ENCODE results near the gene ZNF365. TPM values are rescaled to one million over a fixed set of nuclear protein-coding genes. Genes with fewer than 3 reads are reported as not detected.

ZNF365 gene
- total and polyA plus RNA-seq, 2 of the 8 experiments (the other 6 are each of a cell fraction or from before 2014, with no cell fraction given): 0.41 to 0.43 TPM

DNA sequence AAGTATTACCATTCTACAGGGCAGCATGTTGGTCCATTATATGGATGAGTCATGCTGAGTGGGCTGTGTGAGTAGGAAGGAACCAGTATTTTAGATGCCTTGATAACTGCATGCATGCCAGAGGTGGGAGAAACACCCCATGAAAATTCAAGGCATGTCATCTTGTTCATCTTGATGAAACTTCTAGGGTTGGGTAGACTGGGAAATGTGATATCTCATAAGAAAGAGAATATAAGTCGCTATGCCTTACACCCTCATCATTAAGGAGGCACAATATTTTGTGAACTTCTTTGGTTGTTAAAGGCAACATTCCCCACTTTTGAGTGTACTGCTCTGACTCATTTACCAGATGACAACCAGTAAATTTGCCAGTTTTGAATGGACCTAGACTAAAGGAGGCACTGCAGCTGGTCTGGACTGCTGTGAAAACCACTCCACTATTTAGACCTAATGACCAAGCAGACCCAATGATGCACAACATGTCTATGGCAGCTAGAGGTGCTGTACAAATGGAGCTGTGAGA, 48.0 kb downstream of the ZNF365 start:
- no peak overlapping the region for H2AK5ac ChIP-seq (ENCODE audit: low read depth, low read length)
- H3K27me3 ChIP-seq (replicated peaks in 1 of 4; ENCODE audit: control insufficient read depth in 3 of 4, extremely low read depth in 1 of 4, insufficient read depth in 3 of 4, low read length in 3 of 4): peaks cover 9 to 23% (median 10%) of the 10 kb centered on the region in 4 experiments; a peak in 6 of 7 replicates
- no peak for DNase-seq (ENCODE audit: low read depth in 1 of 2, low spot score in 2 of 2)
- no peak overlapping the region for H3K23ac ChIP-seq (ENCODE audit: insufficient read length)
- H3K4me3 ChIP-seq (ENCODE audit: extremely low read depth in 1 of 4, insufficient read depth in 2 of 4, low read depth in 3 of 4, low read length in 4 of 4): no peak overlapping the region
- no peak overlapping the region for H3K18ac ChIP-seq (ENCODE audit: extremely low read depth, low read length)
- peaks cover 0 to 5% (median 0%) of the 10 kb centered on the region in 4 experiments; a peak in 1 of 7 replicates for H3K4me1 ChIP-seq (replicated peaks in 1 of 4; ENCODE audit: control insufficient read depth in 3 of 4, insufficient read depth in 4 of 4, low read length in 3 of 4)
- no peak overlapping the region for H2BK12ac ChIP-seq (ENCODE audit: low read depth, low read length)
- no peak overlapping the region for H3K4ac ChIP-seq (replicated peaks; ENCODE audit: insufficient read length, low read depth, low read length)
- H2AFZ ChIP-seq (ENCODE audit: low read length): no peak overlapping the region
- H3K36me3 ChIP-seq (ENCODE audit: control insufficient read depth in 2 of 4, insufficient read depth in 4 of 4, low read length in 3 of 4): no peaks in the 10 kb centered on the region
- no peaks in the 10 kb centered on the region for H3K79me2 ChIP-seq (ENCODE audit: control insufficient read depth in 1 of 2, insufficient read depth in 2 of 2, low read length in 2 of 2)
- H4K91ac ChIP-seq (replicated peaks; ENCODE audit: insufficient read length, low read length): no peak overlapping the region
- CTCF ChIA-PET (ENCODE audit: partially characterized antibody): interaction anchor here (3.0 kb wide), 1 partner anchor 157 kb away, joined by 12 read pairs; no protein-coding TSS in a partner anchor
- no peaks in the 10 kb centered on the region for H3K9me3 ChIP-seq (ENCODE audit: insufficient read depth in 2 of 2, low read depth in 1 of 2, low read length in 1 of 2)
- H3K23me2 ChIP-seq (ENCODE audit: low read depth, low read length): no peaks in the 10 kb centered on the region
- POLR2A ChIA-PET (ENCODE audit: partially characterized antibody): no interaction called here
- H3K79me1 ChIP-seq (ENCODE audit: low read depth, low read length): no peaks in the 10 kb centered on the region
- no peak overlapping the region for H2BK15ac ChIP-seq (ENCODE audit: low read length)
- no peak overlapping the region for H3K4me2 ChIP-seq (ENCODE audit: insufficient read depth in 1 of 2, low read depth in 2 of 2, low read length in 2 of 2)
- no peak for FAIRE-seq
- H4K8ac ChIP-seq (ENCODE audit: extremely low read depth, insufficient read depth, low read length): no peak overlapping the region
- no peak overlapping the region for H2BK120ac ChIP-seq (replicated peaks; ENCODE audit: low read depth, low read length)
- H3K9ac ChIP-seq (replicated peaks in 1 of 4; ENCODE audit: extremely low read depth in 1 of 4, low read depth in 3 of 4, low read length in 3 of 4): no peak overlapping the region
- 86% methylated on average over 1 of the region's 1 CpG; no CpG with 5 or more reads in 1 of the 2 experiments for WGBS, 2 experiments (ENCODE audit: extremely low coverage in 1 of 2, insufficient coverage in 1 of 2, insufficient read length in 1 of 2, insufficient replicate concordance in 2 of 2, low coverage in 1 of 2, low lambda C conversion rate in 2 of 2, missing lambda C conversion rate in 1 of 2)
- H2BK20ac ChIP-seq (ENCODE audit: low read length): no peak overlapping the region
- no peak overlapping the region for H3K27ac ChIP-seq (ENCODE audit: low read depth, low read length)
- H3K56ac ChIP-seq (replicated peaks; ENCODE audit: insufficient read length, low read depth, low read length): no peak overlapping the region
- no peak overlapping the region for H4K5ac ChIP-seq (ENCODE audit: insufficient read length, low read depth, low read length)
- peaks cover 0 to 2% of the 10 kb centered on the region in 2 experiments for H4K20me1 ChIP-seq (replicated peaks in 1 of 2; ENCODE audit: control insufficient read depth in 1 of 2, insufficient read depth in 2 of 2, low read length in 2 of 2)
- H3K14ac ChIP-seq (ENCODE audit: insufficient read length): no peak overlapping the region
- H2BK5ac ChIP-seq (ENCODE audit: low read depth, low read length): no peak overlapping the region
- TF ChIP-seq CTBP2 (IDR thresholded peaks at IDR 0.05; ENCODE audit: borderline replicate concordance, insufficient read depth, insufficient read length, low read length) (no peak), ZNF274 (IDR thresholded peaks at IDR 0.05; ENCODE audit: borderline replicate concordance, extremely low read depth, low read length) (no peak), GTF2F1 (IDR thresholded peaks at IDR 0.05; ENCODE audit: borderline replicate concordance, low read depth, low read length) (no peak), EGR1 (IDR thresholded peaks at IDR 0.05; ENCODE audit: borderline replicate concordance, low read depth, low read length) (no peak), EP300 (IDR thresholded peaks at IDR 0.05; ENCODE audit: borderline replicate concordance in 1 of 2, low read depth in 2 of 2, low read length in 2 of 2) (no peak), BRCA1 (IDR thresholded peaks at IDR 0.05; ENCODE audit: low read depth, low read length) (no peak), JUN (IDR thresholded peaks at IDR 0.05; ENCODE audit: low read depth, low read length) (no peak), RFX5 (IDR thresholded peaks at IDR 0.05; ENCODE audit: borderline replicate concordance, low read depth, low read length) (no peak), CEBPB (IDR thresholded peaks at IDR 0.05; ENCODE audit: low read depth, low read length) (no peak), CBX5 (IDR thresholded peaks at IDR 0.05; ENCODE audit: low read depth, low read length) (no peak), SP2 (IDR thresholded peaks at IDR 0.05; ENCODE audit: low read length) (no peak)
- TF ChIP-seq, protein P1, sequence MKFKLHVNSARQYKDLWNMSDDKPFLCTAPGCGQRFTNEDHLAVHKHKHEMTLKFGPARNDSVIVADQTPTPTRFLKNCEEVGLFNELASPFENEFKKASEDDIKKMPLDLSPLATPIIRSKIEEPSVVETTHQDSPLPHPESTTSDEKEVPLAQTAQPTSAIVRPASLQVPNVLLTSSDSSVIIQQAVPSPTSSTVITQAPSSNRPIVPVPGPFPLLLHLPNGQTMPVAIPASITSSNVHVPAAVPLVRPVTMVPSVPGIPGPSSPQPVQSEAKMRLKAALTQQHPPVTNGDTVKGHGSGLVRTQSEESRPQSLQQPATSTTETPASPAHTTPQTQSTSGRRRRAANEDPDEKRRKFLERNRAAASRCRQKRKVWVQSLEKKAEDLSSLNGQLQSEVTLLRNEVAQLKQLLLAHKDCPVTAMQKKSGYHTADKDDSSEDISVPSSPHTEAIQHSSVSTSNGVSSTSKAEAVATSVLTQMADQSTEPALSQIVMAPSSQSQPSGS (IDR thresholded peaks at IDR 0.05; ENCODE audit: low read length): no peak

Data from H1 (cell line).